ENCODE measurements around the gene POLK. TPM values are rescaled to one million over a fixed set of nuclear protein-coding genes. Genes with fewer than 3 reads are reported as not detected.

Gene POLK
- total RNA-seq, 1 donor from 2014 or later: 25.7 TPM

- no peak for TF ChIP-seq CTCF (conservative IDR thresholded peaks at IDR 0.05; ENCODE audit: low read depth, low read length)
- H3K4me3 ChIP-seq (ENCODE audit: low read depth, low read length): no peak overlapping the region
- no peak for DNase-seq (ENCODE audit: low read depth)
Measured at GRCh38 chr5:75623846-75624245, 112.2 kb downstream of the POLK start.

- TF ChIP-seq CTCF (conservative IDR thresholded peaks at IDR 0.05; ENCODE audit: low read depth, low read length): no peak
- H3K4me3 ChIP-seq (ENCODE audit: low read depth, low read length): no peak overlapping the region
- DNase-seq (ENCODE audit: low read depth): no peak
Measured at GRCh38 chr5:75626959-75627358, 115.3 kb downstream of the POLK start.

GRCh38 chr5:75627801-75628200 is 116.1 kb downstream of the POLK start:
- no peak for TF ChIP-seq CTCF (conservative IDR thresholded peaks at IDR 0.05; ENCODE audit: low read depth, low read length)
- DNase-seq (ENCODE audit: low read depth): no peak
- no peak overlapping the region for H3K4me3 ChIP-seq (ENCODE audit: low read depth, low read length)

- no peak for DNase-seq (ENCODE audit: low read depth)
- no peak overlapping the region for H3K4me3 ChIP-seq (ENCODE audit: low read depth, low read length)
- no peak for TF ChIP-seq CTCF (conservative IDR thresholded peaks at IDR 0.05; ENCODE audit: low read depth, low read length)
Measured at GRCh38 chr5:75630875-75631274, 119.2 kb downstream of the POLK start.

GRCh38 chr5:75632321-75632720 is 120.6 kb downstream of the POLK start:
- no peak overlapping the region for H3K4me3 ChIP-seq (ENCODE audit: low read depth, low read length)
- DNase-seq (ENCODE audit: low read depth): no peak
- no peak for TF ChIP-seq CTCF (conservative IDR thresholded peaks at IDR 0.05; ENCODE audit: low read depth, low read length)

- no peak overlapping the region for H3K4me3 ChIP-seq (ENCODE audit: low read depth, low read length)
- TF ChIP-seq CTCF (conservative IDR thresholded peaks at IDR 0.05; ENCODE audit: low read depth, low read length): no peak
- DNase-seq (ENCODE audit: low read depth): no peak
Measured at GRCh38 chr5:75637949-75638348, 126.3 kb downstream of the POLK start.

GRCh38 chr5:75639535-75640311 is 128.0 kb downstream of the POLK start:
- TF ChIP-seq CTCF (conservative IDR thresholded peaks at IDR 0.05; ENCODE audit: low read depth, low read length): no peak
- H3K4me3 ChIP-seq (ENCODE audit: low read depth, low read length): no peak overlapping the region
- no peak for DNase-seq (ENCODE audit: low read depth)

Measured in epithelial cell of proximal tubule (primary cell).